Activated CD4-positive, alpha-beta T cell treated with anti-CD3 and anti-CD28 coated beads, Interleukin-10, Interleukin-2, amounts not matched to agents 100 ng/mL and 50 ng/mL, durations not matched to agents 16 hours and 8 hours (primary cell): ENCODE results near the gene PPP1R36.
A peak's percentile ranks its signal among the peaks of the same experiment; 100 is the strongest.
"Not testable (repeated sequence)": the region's sequence is repeated elsewhere in the genome, so short reads cannot be mapped to it uniquely, and the experiment has no call there.

Experiments used
- DNase-seq: peaks from one replicate; pipeline ENCODE4 v3.0.0-alpha.2; 2020

Gene PPP1R36

DNA sequence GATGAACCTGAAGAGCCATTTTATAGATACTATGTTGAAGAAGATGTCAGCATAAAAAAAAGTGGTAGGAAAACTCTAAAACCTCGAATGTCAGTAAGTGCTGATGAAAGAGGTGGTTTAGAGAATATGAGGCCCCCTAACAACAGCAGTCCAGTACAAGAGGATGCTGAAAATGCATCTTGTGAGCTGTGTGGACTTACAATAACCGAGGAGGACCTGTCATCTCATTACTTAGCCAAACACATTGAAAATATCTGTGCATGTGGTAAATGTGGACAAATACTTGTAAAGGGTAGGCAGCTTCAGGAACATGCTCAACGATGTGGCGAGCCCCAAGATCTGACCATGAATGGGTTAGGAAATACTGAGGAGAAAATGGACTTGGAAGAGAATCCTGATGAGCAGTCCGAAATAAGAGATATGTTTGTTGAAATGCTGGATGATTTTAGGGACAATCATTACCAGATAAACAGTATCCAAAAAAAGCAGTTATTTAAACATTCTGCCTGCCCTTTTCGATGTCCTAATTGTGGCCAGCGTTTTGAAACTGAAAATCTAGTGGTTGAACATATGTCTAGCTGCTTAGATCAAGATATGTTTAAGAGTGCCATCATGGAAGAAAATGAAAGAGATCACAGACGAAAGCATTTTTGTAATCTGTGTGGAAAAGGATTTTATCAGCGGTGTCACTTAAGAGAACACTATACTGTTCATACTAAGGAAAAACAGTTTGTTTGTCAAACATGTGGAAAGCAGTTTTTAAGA is 27.0 kb upstream of the PPP1R36 start:
- DNase-seq, result no peak

- no peak for DNase-seq
Measured at GRCh38 chr14:64525354-64525753, 24.4 kb upstream of the PPP1R36 start.

GRCh38 chr14:64531567-64531966 is 18.2 kb upstream of the PPP1R36 start:
- no peak for DNase-seq

- DNase-seq, result no peak
Measured at GRCh38 chr14:64536488-64537245, 13.1 kb upstream of the PPP1R36 start.

GRCh38 chr14:64540208-64541202 is 9.3 kb upstream of the PPP1R36 start, which contains the start of gene HSPA2:
TSS of gene HSPA2 (plus strand) at chr14:64540741. CDS start at chr14:64540850, 109 bp downstream.
- peak; percentile 98 for DNase-seq

- no peak for DNase-seq
Measured at GRCh38 chr14:64541261-64541971, 8.3 kb upstream of the PPP1R36 start.

GRCh38 chr14:64541972-64542835 is 7.6 kb upstream of the PPP1R36 start:
- DNase-seq, result peak; percentile 10

GRCh38 chr14:64542836-64543201 is 6.9 kb upstream of the PPP1R36 start:
- DNase-seq, result no peak

DNA sequence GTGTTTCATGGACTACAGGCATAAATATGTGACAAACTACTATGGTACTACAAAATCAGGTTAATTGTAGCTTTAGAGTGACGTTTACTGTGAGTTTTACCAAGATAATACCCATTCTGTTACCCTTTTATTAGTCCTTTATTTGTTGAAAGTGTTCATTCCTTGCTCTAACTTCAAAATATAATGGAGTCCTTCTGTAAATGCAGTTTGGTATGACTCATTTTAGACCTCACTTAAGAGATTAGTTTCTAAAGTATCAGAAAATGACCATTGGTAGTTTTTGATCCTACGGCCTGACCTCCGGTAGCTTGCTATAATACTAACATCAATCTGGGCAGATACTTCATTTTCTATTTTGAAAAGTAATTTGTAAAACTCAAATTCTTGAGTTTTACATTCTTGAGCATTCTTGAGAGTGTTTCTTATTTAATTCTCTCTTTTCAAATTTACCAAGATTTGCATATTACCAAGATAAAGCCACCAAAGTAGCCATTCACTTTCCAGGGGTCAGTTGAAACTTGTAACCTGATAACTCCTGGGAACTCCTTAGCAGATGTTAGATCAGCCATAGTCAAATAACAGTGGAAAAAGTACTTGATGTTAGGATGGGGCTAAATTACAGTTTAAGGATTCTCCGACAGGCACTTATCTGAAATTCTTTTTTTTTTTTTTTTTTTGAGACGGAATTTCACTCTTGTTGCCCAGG is 5.0 kb upstream of the PPP1R36 start:
- DNase-seq, result no peak

DNA sequence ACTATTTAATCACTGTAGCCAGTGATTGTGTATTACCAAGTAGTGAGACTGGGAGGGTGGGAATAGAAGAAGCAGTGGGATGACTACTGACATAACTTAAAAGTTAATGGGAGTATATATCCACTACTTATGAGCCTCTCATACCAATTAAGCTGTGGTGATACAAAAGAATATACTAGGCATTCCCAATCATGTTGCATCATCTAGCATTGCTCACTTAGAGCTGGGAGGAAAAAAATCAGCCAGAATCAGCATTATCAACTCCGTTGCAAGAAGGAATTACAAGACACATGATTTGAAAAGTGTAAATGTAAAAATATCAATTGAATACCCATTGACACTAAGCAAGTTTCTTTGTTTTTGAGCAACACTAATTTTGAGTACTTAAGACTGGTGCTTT is 745 bp upstream of the PPP1R36 start:
- DNase-seq, result no peak

DNA sequence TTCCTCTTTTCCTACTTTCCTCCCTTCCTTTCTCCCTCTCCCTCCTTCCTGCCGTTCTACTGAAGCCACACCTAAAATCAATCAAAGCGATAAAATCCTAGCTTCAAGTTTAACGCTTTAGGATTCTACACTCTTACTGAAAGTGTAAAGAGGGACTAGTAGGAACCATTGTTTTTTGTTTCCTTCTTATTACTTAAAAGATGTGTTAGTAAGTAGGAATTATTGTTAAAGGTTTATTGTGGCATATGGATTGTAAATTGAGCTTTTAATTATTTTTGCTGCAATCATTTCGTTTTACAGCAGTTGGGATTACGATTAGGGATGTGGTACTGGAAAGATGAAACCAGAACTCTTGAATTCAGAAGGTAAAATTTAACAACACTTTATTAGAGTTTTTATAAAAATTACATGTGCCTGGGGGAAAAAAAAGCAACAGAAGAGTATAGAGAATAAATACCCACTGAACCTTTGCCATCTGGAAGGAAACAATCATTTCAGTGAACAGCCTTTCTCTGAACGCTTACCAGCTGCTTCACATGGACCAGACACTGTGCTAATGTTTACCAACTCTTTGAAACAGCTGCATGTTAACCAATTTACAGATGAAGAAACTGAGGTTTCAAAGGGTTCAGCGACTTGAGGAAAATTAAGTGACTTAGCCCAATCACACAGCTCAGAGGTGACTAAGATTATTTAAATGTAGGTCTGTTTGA is 1.0 kb downstream of the PPP1R36 start:
- no peak for DNase-seq

GRCh38 chr14:64554556-64554955 is 4.8 kb downstream of the PPP1R36 start:
- no peak for DNase-seq

DNA sequence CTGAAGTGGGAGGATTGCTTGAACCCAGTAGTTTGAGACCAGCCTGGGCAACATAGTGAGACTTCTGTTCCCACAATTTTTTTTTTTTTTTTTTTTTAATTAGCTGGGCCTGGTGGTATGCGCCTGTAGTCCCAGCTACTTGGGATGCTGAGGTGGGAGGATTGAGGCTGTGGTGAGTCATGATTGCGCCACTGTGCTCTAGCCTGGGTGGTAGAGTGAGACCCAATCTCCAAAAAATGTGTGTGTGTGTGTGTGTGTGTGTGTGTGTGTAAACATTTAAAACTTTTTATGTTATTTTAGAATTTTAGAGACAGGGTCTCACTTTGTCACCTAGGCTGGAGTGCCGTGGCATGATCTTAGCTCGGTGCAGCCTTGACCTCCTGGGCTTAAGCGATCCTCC is 6.8 kb downstream of the PPP1R36 start:
- no peak for DNase-seq

DNA sequence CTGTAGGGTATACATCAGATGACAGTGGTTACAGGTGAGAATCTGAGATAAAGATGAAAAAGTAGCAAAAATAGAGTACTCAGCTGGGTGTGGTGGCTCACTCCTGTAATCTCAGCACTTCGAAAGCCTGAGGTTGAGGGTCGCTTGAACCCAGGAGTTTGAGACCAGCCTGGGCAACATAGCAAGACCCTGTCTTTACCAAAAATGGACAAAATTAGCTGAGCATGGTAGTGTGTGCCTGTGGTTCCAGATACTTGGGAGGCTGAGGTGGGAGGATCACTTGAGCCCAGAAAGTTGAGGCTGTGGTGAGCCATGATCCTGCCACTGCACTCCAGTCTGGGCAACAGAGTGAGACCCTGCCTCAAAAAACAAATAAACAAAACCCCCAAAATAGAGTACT is 8.5 kb downstream of the PPP1R36 start:
- not testable (repeated sequence) for DNase-seq

DNA sequence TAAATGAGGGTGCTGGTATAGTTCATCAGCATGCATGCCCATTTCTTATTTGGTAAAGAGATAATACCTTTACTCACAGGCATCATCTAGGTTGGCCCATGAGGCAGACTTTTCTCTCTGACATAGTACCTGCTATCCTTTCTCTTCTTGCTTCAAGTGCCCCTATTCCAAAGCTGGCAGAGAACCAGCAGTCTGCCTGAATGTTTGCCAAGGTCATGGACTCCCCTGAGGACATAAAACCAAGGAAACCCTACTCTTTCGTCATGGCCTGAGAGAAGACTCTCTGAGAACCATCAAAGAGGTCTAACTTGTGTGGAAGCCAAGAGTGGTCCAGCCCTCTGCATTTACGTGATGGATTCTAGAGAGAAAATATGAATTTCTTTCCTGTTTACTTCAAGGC is 11.9 kb downstream of the PPP1R36 start:
- no peak for DNase-seq

- no peak for DNase-seq
Measured at GRCh38 chr14:64562436-64562835, 12.7 kb downstream of the PPP1R36 start.

DNA sequence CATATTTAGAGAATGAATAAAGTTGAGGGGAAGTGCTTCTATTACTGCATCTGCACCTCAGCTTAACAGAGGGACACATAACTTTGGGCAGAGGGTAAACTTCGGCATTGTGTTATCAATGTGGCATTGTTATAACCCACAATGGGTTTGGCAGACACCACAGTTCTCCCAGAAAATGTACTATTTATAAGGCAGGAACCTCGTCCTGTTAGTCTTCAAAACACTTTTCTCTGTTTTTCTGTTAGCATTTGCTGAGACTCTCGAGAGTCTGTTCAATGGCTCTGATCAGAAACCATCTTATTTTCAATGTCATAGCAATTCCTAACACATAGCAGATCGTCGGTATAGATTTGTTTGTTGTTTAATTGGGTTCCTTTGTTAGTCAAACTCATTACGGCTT is 13.9 kb downstream of the PPP1R36 start:
- no peak for DNase-seq

DNA sequence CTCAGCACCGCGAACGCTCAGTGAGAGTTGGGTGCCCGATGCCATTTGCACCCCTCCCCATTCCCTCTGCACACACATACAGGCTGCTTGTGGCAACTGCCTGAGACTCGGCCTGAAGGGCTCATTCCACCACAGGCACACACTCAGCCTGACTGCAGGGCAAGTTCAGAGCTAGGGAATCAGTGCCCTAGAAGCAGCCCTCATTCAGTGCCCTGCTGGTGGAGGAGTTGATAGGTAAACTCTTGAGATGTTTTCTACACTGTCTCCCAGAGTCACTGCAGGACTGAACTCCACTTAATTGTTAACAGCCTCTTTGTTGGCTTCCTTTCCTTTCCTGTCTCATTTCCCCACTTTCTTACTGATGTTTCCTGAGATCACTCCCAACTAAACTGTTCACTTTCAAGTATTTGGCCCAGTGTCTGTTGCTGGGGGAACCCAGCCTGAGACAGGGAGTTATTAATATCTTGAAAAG is 16.9 kb downstream of the PPP1R36 start:
- no peak for DNase-seq

DNA sequence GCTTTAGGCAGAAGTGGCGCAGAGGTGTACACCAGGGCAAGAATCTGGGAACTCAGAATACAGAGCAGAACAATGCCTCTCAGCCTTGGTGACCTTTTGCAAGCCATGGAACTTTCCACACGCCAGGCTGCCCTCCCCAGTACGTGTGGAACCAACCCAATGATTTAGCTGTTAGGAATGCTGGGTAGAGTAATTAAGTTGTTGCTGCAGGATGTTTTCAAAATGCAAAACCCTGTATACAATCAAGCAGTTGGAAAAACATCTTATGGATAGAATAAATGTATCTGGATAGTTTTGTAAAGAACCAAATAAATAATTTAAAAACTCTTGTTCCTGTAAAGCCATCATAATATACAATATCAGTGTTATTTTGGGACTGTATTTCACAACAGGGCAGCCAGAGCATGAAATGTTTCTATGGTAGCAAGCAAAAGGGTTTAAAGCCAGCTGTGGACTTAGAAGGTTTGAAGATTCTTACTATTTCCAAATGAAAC is 19.4 kb downstream of the PPP1R36 start:
- no peak for DNase-seq

GRCh38 chr14:64569646-64570045 is 19.9 kb downstream of the PPP1R36 start:
- not testable (repeated sequence) for DNase-seq
